ENCODE results near the gene TSPAN14.

DNA sequence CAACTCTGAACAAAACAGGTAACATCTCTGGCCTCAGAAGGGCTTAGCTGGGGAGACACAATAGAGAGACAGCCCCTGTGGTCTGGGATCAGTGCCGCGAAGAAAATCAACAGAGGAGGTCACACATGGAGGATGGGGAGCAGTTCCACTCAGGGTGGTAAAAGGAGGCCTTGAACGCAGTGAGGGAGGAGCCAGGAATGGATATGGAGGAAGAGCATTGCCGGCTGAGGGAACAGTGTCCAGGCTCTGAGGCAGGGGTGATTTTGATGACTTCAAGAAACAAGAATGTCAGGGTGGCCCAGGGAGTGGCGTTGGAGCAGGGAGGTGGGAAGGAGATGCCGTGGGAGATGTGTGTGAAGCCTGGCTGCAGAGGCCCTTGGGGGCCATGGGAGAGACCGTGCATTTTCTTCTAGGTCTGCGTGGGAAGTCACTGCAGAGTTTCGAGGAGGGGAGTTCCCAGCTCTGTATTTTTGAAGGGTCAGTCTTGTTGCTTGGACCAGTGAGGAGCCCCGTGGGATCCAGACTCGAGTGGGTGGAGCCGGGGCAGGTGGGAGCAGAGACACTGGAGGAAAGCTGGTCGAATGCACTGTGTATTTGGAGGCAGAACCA lies 47.9 kb downstream of the TSPAN14 start:
- no peak for TF ChIP-seq EZH2 (IDR thresholded peaks at IDR 0.05; ENCODE audit: low read length)
- TF ChIP-seq, protein P1, sequence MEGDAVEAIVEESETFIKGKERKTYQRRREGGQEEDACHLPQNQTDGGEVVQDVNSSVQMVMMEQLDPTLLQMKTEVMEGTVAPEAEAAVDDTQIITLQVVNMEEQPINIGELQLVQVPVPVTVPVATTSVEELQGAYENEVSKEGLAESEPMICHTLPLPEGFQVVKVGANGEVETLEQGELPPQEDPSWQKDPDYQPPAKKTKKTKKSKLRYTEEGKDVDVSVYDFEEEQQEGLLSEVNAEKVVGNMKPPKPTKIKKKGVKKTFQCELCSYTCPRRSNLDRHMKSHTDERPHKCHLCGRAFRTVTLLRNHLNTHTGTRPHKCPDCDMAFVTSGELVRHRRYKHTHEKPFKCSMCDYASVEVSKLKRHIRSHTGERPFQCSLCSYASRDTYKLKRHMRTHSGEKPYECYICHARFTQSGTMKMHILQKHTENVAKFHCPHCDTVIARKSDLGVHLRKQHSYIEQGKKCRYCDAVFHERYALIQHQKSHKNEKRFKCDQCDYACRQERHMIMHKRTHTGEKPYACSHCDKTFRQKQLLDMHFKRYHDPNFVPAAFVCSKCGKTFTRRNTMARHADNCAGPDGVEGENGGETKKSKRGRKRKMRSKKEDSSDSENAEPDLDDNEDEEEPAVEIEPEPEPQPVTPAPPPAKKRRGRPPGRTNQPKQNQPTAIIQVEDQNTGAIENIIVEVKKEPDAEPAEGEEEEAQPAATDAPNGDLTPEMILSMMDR (optimal IDR thresholded peaks at IDR 0.05 in 1 of 3, IDR thresholded peaks at IDR 0.05 in 1 of 3, conservative IDR thresholded peaks at IDR 0.05 in 1 of 3; ENCODE audit: extremely low read depth in 1 of 3, insufficient read depth in 2 of 3, low read length in 3 of 3): no peak
